HG03457 (cell line): ENCODE measurements around the gene RNU2-63P.
"Not testable (repeated sequence)": the region's sequence is repeated elsewhere in the genome, so short reads cannot be mapped to it uniquely, and the experiment has no call there.

Source experiments
- ATAC-seq: cut with Tn5 transposase; IDR thresholded peaks from one replicate; pipeline ENCODE4 v1.9.1; 2021; ENCODE audit warnings: moderate number of reproducible peaks; ENCODE audit not compliant: unreplicated experiment

RNU2-63P gene

DNA sequence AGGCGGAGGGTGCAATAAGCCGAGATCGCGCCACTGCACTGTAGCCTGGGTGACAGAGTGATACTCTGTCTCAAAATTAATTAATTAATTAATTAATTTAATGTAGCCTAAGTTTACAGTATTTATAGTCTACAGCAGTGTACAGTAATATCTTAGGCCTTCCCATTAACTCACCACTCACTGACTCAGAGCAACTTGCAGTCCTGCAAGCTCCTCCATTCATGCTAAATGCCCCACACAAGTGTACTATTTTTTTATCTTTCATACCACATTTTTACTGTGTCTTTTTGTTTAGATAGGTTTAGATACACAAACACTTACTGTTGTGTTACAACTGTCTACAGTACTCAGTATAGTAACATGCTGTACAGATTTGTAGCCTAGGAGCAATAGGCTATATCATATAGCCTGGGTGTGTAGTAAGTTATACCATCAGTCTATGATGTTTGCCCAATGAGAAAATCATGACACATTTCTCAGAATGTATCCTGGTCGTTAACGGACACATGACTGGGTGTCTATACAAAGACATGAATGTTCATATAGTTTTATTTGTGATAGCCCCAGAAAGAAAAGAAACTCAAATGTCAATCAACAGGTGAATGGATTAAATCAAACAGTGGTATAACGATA lies 15.8 kb upstream of the RNU2-63P start:
- no peak for ATAC-seq

GRCh38 chr2:88028931-88029330 lies 12.6 kb upstream of the RNU2-63P start:
- no peak for ATAC-seq

DNA sequence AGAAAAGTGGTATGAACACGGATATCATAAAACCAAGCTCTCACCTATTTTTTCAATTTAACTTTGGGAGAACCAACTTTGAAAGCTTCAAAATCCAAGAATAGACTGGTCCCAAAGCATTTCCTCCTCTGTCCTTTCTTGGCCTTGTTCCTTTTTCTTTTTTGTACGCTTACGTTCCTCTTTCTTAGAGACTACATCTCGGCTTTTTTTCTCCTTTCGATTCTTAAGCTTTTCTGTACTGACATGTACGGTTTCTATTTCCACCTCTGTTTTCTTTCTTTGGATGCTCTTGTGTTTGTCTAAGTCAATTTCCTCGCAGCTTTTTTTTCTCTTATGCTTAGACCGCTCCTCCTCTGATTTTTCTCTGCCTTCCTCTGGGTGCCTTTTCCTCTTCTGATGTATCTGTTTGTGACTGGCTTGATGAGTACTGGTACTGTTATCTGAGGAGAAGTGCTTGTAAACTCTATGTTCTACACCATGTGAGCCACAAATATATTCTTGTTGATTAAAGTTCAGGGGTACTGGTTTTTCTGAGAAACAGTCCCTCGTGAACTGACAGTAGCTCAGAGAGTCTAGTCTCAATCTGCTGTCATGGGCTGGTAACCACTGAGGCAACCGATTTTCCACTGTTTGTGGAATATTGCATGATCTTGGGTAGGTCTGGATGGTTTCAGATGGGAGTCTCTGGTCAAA lies 11.5 kb upstream of the RNU2-63P start:
- no peak for ATAC-seq

GRCh38 chr2:88024509-88024908 lies 8.2 kb upstream of the RNU2-63P start:
- no peak for ATAC-seq

- no peak for ATAC-seq
These were observed 6.2 kb upstream of the RNU2-63P start for GRCh38 chr2:88022669-88022921.

GRCh38 chr2:88019985-88020384 lies 3.6 kb upstream of the RNU2-63P start:
- ATAC-seq: no peak

DNA sequence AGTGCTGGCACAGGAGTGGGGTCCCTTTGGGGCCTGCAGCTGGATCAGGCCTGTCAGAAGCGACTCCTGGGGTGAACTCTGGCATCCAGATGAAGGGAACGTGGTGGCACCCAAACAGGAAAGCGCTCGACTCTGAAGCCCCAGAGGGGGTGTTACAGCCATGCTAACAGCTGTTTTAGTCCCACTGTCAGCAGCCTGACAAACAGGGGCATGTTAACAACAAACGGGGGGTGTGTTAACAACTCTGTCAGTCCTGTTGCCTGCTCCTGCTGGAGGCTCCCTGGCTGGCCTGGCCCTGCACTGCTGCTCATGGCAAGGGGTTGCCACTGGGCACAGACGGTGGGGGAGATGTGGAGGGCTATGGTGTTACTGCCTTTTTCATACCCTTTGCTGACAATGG lies 2.6 kb upstream of the RNU2-63P start:
- ATAC-seq: no peak

DNA sequence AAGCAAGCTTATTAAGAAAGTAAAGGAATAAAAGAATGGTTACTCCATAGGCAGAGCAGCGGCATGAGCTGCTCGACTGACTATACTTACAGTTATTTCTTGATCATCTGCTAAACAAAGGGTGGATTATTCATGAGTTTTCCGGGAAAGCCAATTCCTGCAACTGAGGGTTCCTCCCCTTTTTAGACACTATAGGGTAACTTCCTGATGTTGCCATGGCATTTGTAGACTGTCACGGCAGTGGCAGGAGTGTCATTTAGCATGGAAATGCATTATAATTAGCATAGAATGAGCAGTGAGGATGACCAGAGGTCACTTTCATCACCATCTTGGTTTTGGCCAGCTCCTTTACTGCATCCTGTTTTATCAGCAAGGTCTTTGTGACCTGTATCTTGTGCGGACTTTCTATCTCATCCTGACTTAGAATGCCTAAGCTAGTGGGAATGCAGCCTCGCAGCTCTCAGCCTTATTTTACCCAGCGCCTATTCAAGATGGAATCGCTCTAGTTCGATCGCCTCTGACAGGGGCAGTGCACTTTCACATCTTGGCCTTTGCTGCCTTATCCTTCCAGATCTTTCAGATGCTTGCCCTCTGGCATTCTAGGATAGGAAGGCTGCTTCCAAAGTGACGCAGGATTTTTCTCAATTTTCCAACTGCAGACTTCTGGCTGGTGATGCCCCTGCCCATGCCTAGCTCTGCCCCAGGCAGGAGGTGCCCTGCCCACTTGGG lies 1.9 kb upstream of the RNU2-63P start:
- ATAC-seq: not testable (repeated sequence)

- ATAC-seq: not testable (repeated sequence)
These were observed 1.4 kb upstream of the RNU2-63P start for GRCh38 chr2:88017780-88018038.

- peak; percentile 38 for ATAC-seq
These were observed 823 bp upstream of the RNU2-63P start for GRCh38 chr2:88016960-88017779.

DNA sequence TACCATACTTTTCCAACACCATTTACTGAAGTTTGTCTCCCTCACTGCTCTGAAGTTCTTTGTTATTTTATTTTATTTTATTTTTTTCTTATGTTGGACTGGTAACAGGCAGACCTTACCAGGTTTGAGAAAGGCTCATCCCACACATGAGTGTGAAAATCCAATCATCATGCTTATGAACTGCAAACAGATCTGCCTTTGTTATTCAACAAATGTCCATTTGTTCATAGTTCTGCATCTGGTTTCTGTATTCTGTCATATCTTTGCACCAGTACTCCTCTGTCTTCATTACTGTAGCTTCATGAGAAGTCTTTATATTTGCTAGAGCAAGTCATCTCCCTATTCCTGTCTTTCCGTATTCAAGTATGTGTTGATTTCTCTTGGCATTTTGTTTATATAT lies 5.3 kb downstream of the RNU2-63P start:
- ATAC-seq: no peak

DNA sequence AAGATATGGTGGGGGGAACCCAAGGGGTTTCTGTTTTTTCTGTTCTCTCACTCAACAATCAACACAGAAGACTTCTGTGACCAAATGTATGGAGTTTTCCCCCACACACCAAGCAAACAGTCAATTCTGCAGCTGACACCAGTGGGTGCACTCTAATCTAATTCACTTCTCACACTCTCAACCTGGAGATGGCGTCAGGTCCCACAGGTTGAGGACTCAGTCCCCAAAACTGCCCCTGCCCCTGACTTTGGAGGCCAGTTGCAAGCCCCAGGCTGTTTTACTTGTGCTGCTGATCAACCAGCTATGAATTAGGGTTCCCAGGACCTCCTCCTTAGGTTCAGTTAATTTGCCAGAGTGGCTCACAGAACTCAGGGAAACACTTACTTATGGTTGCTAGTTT lies 6.2 kb downstream of the RNU2-63P start:
- no peak for ATAC-seq

DNA sequence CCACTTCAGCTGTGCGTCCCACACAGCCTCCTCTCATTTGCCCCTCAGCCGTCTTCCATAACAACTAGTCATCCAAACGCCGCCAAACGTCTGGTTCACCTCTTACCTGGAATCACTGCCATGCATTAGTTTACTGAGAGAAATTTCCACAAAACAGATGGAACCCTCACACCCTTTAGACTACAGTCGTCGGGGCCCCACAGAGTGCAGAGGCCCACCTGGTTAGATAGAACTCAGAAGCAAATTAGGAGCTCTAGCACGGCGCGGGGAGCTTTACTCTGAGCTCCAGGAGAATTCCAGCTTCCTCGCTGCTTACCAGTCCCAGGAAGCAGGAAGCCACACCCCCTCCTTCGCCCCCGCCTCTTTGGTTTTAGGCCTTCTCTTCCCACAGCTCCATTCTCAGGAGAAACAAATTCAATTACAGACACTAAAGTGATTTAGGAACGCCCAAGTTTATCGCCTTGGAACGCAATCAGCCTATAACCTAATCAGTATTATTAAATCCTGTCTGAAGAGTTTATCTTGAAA lies 9.4 kb downstream of the RNU2-63P start:
- ATAC-seq: no peak

- ATAC-seq: no peak
These were observed 10.6 kb downstream of the RNU2-63P start for GRCh38 chr2:88005776-88006175.

GRCh38 chr2:88003074-88003755 lies 13.1 kb downstream of the RNU2-63P start:
- ATAC-seq: no peak

DNA sequence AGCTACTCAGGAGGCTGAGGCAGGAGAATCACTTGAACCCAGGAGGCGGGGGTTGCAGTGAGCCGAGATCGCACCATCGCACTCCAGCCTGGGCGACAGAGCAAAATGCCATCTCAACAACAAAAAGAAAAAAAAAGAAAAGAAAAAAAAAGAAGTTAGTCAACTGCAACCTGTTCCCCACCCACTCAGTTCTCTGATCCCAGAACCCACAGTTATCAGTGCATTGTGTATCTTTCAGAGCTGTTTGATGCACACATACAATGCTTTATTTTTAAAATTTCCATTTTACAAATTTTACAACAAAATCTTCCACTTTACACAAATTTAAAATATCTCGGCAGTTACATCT lies 14.0 kb downstream of the RNU2-63P start:
- ATAC-seq: no peak

GRCh38 chr2:88000474-88000873 lies 15.9 kb downstream of the RNU2-63P start:
- not testable (repeated sequence) for ATAC-seq

GRCh38 chr2:87996570-87996969 lies 19.8 kb downstream of the RNU2-63P start:
- ATAC-seq: no peak

DNA sequence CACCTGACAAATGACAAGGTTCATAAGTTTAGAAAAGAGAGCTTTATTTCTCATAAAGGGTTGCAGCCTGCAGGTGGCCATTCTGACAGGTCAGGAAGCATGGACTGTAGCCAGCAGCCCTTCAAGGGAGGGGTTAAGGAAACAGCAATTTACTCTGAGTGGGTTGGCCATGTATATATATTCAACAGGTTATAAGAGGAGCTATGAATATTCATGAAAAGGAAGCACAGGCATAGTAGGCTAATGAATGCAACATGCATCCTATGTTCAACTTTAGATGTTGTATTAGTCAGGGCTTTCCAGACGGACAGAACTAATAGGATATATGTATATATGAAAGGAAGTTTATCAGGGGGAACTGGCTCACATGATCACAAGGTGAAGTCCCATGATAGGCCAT lies 20.6 kb downstream of the RNU2-63P start:
- ATAC-seq: no peak

DNA sequence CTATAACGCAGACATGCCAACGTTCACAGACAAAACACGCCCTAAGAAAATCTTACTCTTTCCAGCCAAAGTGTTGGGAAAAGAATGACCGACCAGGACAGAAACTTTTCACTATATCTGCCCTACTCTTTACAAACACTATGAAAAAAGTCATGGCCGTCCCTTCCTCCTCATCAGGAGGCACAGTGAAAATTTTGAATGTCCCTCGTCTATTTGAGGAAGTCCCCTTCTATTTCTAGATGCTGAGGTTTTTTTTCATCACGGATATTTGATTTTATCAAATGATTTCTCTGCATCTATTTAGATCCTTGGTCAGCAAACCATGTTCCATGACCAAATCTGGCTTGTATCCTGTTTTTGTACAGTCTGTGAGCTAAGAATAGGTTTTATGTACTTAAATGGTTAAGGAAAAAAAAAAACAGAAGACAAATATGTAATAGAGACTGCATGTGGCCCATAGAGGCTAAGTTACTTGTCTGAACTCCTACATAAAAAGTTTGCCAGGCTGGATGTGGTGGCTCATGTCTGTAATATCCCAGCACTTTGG lies 22.0 kb downstream of the RNU2-63P start:
- not testable (repeated sequence) for ATAC-seq

GRCh38 chr2:87992569-87992968 lies 23.8 kb downstream of the RNU2-63P start:
- not testable (repeated sequence) for ATAC-seq
